HepG2 (cell line): ENCODE data around the gene POGK. TPM values are rescaled to one million over a fixed set of nuclear protein-coding genes. Genes with fewer than 3 reads are reported as not detected.

Source experiments
- ATF1 ChIP-seq: IDR thresholded peaks from 2 replicates; pipeline ENCODE4 v1.6.1; 2016; ENCODE audit warnings: mild to moderate bottlenecking, control low read depth
- CBFB ChIP-seq: sonication (generic); formaldehyde crosslinking; IDR thresholded peaks from 2 replicates; pipeline ENCODE4 v1.4.0; 2020; ENCODE audit warnings: missing genetic modification reagents
- CBX1 ChIP-seq: IDR thresholded peaks from one replicate; pipeline ENCODE4 v1.6.1; 2016; ENCODE audit warnings: antibody characterized with exemption, low read depth
- ELF3 ChIP-seq: IDR thresholded peaks from 2 replicates; pipeline ENCODE4 v1.6.1; 2016; ENCODE audit warnings: missing genetic modification reagents, missing compliant biosample characterization
- GABPA ChIP-seq, 2 experiments: IDR thresholded peaks; 2 replicates each; pipeline ENCODE4 v1.6.1; 2011 to 2016; ENCODE audit warnings: low read depth in 2 of 2, low read length in 1 of 2, missing biosample characterization in 1 of 2, missing genetic modification characterization in 1 of 2
- GLMP ChIP-seq: sonication (generic); formaldehyde crosslinking; IDR thresholded peaks from 2 replicates; pipeline ENCODE4 v1.9.0; 2021; ENCODE audit warnings: missing genetic modification reagents, mild to moderate bottlenecking, borderline replicate concordance
- HOXD1 ChIP-seq: sonication (generic); formaldehyde crosslinking; IDR thresholded peaks from 2 replicates; pipeline ENCODE4 v1.5.0; 2020; ENCODE audit warnings: missing genetic modification reagents
- ISL2 ChIP-seq: sonication (generic); formaldehyde crosslinking; IDR thresholded peaks from 2 replicates; pipeline ENCODE4 v1.5.0; 2020; ENCODE audit warnings: missing genetic modification reagents
- MBD4 ChIP-seq: IDR thresholded peaks from 2 replicates; pipeline ENCODE4 v1.6.1; 2012; ENCODE audit warnings: low read length, inconsistent platforms, borderline replicate concordance
- NR0B2 ChIP-seq: sonication (generic); formaldehyde crosslinking; IDR thresholded peaks from 2 replicates; pipeline ENCODE4 v1.4.0; 2020; ENCODE audit warnings: mild to moderate bottlenecking, missing genetic modification reagents
- PCBP1 ChIP-seq: fragments of 200-400 bp; formaldehyde crosslinking; IDR thresholded peaks from 2 replicates; pipeline ENCODE4 v1.6.1; 2017; ENCODE audit warnings: mild to moderate bottlenecking, low read depth, low read length, borderline replicate concordance
- TBX2 ChIP-seq: sonication (generic); formaldehyde crosslinking; IDR thresholded peaks from 2 replicates; pipeline ENCODE4 v1.5.0; 2020; ENCODE audit warnings: missing genetic modification reagents, mild to moderate bottlenecking, borderline replicate concordance
- ZBTB7B ChIP-seq: sonication (generic); formaldehyde crosslinking; IDR thresholded peaks from 2 replicates; pipeline ENCODE4 v1.4.0; 2020; ENCODE audit warnings: missing genetic modification reagents
- ZEB1 ChIP-seq: IDR thresholded peaks from 2 replicates; pipeline ENCODE4 v1.6.1; 2012; ENCODE audit warnings: mild to moderate bottlenecking, low read depth, inconsistent platforms; ENCODE audit not compliant: insufficient replicate concordance
- ZNF33A ChIP-seq: sonication (generic); formaldehyde crosslinking; IDR thresholded peaks from 2 replicates; pipeline ENCODE4 v1.5.1; 2020; ENCODE audit warnings: missing genetic modification reagents, mild to moderate bottlenecking, moderate library complexity, borderline replicate concordance
- ZNF724P ChIP-seq: sonication (generic); formaldehyde crosslinking; IDR thresholded peaks from 2 replicates; pipeline ENCODE4 v1.8.0; 2022; ENCODE audit warnings: missing genetic modification reagents, borderline replicate concordance
- ZNF737 ChIP-seq: sonication (generic); formaldehyde crosslinking; IDR thresholded peaks from 2 replicates; pipeline ENCODE4 v1.5.0; 2020; ENCODE audit warnings: missing genetic modification reagents, mild to moderate bottlenecking, borderline replicate concordance
- polyA plus RNA-seq, 8 experiments: library from polyadenylated mRNA; depleted of rRNA in 3 of 8; stranded (reverse) in 7 of 8; unstranded in 1 of 8; fragments of >200 nt; fragmentation: Illumina TruSeq in 4 of 8; extraction: Trizol in 4 of 8; gene quantifications; 2 replicates each; pipeline versions ENCODE4 v1.2.1 to v1.2.3, GENCODE V29; 2011 to 2016; ENCODE audit warnings: low read depth in 4 of 8, missing spikeins in 1 of 8, mixed read lengths in 1 of 8; ENCODE audit not compliant: insufficient read depth in 1 of 8
- total RNA-seq, 5 experiments: library from RNA; depleted of rRNA; stranded (reverse); fragments of >200 nt; fragmentation: Illumina TruSeq; extraction: Trizol; gene quantifications; 2 replicates each; pipeline ENCODE4 v1.2.3, GENCODE V29; 2016; ENCODE audit warnings: low read depth in 1 of 5
- TF ChIP-seq, protein P1 (sequence below): sonication (generic); formaldehyde crosslinking; IDR thresholded peaks from 2 replicates; pipeline ENCODE4 v1.5.1; 2020; ENCODE audit warnings: missing genetic modification reagents, mild to moderate bottlenecking, borderline replicate concordance
- TF ChIP-seq, protein P2 (sequence below): sonication (generic); formaldehyde crosslinking; IDR thresholded peaks from 2 replicates; pipeline ENCODE4 v1.4.0; 2020; ENCODE audit warnings: missing genetic modification reagents
- TF ChIP-seq, protein P3 (sequence below): sonication (generic); formaldehyde crosslinking; IDR thresholded peaks from 2 replicates; pipeline ENCODE4 v1.4.0; 2020; ENCODE audit warnings: mild to moderate bottlenecking, low read depth, missing genetic modification reagents

Gene POGK
- total and polyA plus RNA-seq, 2 of the 13 experiments (the other 11 are each of a cell fraction or from before 2014, with no cell fraction given): 4.8 to 16.2 TPM

DNA sequence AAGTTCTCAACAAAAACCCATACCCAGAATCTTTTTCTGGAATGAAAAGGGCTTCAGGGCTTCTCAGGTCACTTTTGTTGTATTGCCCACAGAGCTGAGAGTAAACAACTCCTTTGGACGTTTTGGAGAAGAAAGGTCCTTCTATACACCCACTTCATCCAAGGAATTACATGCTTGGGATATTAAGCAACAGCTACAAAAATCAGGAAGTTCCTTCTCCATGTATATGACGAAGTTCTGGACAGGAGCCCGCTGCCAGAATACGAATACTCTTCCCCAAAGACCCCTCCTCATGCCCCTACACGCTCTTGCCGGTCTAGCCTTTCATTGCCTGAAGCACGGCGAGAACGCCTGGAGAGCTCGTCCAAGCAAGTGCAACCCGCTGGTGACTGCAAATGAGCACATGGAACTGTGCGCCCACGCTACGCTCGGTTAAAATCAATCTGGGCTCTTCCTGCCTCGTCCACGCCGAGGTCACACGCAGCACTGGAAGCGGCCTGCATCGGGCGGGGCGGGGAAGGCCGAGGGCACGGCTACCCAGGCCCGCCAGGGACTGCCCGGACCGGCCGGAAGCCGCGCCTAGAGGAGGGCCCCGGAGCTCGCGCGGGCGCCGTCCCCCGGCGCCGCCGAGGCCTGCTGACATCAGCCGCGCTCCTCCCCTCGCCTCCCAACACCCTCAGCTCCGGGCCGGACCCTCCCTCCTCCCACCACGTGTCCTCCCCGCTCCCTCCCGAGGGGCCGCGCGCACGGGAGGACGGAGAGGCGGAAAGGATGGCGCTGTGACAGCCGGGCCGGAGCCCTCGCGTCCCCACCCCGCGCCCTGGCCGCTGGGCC is at the start of gene POGK (continued):
- TF ChIP-seq, protein P1, sequence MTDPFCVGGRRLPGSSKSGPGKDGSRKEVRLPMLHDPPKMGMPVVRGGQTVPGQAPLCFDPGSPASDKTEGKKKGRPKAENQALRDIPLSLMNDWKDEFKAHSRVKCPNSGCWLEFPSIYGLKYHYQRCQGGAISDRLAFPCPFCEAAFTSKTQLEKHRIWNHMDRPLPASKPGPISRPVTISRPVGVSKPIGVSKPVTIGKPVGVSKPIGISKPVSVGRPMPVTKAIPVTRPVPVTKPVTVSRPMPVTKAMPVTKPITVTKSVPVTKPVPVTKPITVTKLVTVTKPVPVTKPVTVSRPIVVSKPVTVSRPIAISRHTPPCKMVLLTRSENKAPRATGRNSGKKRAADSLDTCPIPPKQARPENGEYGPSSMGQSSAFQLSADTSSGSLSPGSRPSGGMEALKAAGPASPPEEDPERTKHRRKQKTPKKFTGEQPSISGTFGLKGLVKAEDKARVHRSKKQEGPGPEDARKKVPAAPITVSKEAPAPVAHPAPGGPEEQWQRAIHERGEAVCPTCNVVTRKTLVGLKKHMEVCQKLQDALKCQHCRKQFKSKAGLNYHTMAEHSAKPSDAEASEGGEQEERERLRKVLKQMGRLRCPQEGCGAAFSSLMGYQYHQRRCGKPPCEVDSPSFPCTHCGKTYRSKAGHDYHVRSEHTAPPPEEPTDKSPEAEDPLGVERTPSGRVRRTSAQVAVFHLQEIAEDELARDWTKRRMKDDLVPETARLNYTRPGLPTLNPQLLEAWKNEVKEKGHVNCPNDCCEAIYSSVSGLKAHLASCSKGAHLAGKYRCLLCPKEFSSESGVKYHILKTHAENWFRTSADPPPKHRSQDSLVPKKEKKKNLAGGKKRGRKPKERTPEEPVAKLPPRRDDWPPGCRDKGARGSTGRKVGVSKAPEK (CRISPR knock-in tag): 0 out of 2 replicates have a peak, but pooled peaks have one; percentile 22
- TF ChIP-seq CBFB (CRISPR knock-in tag) (peak; percentile 68; the same call in 1 of the 2 replicates), ZEB1 (no peak), TBX2 (CRISPR knock-in tag) (peak; percentile 73), GLMP (CRISPR knock-in tag) (peak; percentile 66; the same call in 1 of the 2 replicates), HOXD1 (CRISPR knock-in tag) (peak; percentile 65; the same call in 1 of the 2 replicates), ATF1 (CRISPR knock-in tag) (no peak), GABPA (IDR thresholded peaks at IDR 0.05; ENCODE audit: low read depth, low read length) (peak; percentile 55), GABPA (CRISPR knock-in tag; IDR thresholded peaks at IDR 0.05; ENCODE audit: low read depth) (peak; percentile 53; the same call in 1 of the 2 replicates), ELF3 (CRISPR knock-in tag) (peak; percentile 47; the same call in 1 of the 2 replicates), ISL2 (CRISPR knock-in tag) (peak; percentile 48; the same call in 1 of the 2 replicates), ZNF724P (CRISPR knock-in tag) (no peak; the same call in 1 of the 2 replicates), PCBP1 (no peak), ZNF737 (CRISPR knock-in tag) (0 out of 2 replicates have a peak, but pooled peaks have one; percentile 66), ZBTB7B (peak; percentile 53; the same call in 1 of the 2 replicates), ZNF33A (no peak), NR0B2 (CRISPR knock-in tag) (peak; percentile 92), MBD4 (no peak), CBX1 (peak; percentile 28)
- TF ChIP-seq, protein P2, sequence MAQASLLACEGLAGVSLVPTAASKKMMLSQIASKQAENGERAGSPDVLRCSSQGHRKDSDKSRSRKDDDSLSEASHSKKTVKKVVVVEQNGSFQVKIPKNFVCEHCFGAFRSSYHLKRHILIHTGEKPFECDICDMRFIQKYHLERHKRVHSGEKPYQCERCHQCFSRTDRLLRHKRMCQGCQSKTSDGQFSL (CRISPR knock-in tag): peak; percentile 53; the same call in 1 of the 2 replicates
- TF ChIP-seq, protein P3, sequence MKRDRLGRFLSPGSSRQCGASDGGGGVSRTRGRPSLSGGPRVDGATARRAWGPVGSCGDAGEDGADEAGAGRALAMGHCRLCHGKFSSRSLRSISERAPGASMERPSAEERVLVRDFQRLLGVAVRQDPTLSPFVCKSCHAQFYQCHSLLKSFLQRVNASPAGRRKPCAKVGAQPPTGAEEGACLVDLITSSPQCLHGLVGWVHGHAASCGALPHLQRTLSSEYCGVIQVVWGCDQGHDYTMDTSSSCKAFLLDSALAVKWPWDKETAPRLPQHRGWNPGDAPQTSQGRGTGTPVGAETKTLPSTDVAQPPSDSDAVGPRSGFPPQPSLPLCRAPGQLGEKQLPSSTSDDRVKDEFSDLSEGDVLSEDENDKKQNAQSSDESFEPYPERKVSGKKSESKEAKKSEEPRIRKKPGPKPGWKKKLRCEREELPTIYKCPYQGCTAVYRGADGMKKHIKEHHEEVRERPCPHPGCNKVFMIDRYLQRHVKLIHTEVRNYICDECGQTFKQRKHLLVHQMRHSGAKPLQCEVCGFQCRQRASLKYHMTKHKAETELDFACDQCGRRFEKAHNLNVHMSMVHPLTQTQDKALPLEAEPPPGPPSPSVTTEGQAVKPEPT (CRISPR knock-in tag): peak; percentile 83; the same call in 1 of the 2 replicates
